ENCODE measurements around the gene AP1S3. TPM values are rescaled to one million over a fixed set of nuclear protein-coding genes. Genes with fewer than 3 reads are reported as not detected.

AP1S3 gene
- total and polyA plus RNA-seq, 4 donors: 1.8 to 10.0 (median 7.1) TPM

DNA sequence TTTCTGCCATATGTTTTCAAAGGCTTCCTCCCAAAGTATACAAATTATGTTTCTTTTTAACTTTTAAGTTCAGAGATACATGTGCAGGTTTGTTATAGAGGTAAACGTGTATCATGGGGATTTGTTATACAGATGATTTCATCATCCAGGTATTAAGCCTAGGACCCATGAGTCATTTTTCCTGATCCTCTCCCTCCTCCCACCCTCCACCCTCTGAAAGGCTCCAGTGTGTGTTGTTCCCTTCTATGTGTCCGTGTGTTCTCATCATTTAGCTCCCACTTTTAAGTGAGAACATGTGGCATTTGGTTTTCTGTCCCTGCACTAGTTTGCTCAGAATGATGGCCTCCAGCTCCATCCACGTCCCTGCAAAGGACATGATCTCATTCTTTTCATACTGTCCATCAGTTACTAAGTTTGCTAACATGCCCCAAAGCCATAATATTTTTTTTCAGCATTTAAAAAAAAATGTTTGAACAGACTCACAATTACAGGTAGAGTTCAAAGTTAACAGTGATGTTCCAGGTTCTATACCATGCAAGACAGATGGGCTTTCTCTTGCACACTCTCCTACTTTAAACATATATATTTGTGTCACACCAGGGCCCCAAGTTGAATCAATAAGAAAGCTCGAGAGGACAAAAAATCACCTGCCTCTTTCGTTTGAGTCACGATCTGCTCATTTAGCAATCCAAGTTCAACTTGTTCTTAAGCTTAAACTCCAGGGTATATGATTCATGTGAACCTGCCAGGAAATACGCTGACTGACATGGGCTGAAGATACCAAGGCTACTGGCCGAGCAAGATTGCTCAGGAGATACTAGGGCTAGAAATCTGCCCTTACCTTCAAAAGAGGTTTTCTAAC lies 77.6 kb downstream of the AP1S3 start:
- Histone ChIP-seq H3K4me1 (ENCODE audit: control insufficient read depth, insufficient read depth, low read length) (no peaks in the 10 kb centered on the region), H3K27ac (ENCODE audit: low read depth, low read length) (no peak overlapping the region), H3K9me3 (ENCODE audit: control insufficient read depth, insufficient read depth, low read length) (no peaks in the 10 kb centered on the region), H3K27me3 (ENCODE audit: control insufficient read depth, insufficient read depth, low read length) (no peaks in the 10 kb centered on the region), H3K36me3 (ENCODE audit: control insufficient read depth, insufficient read depth, low read length) (no peaks in the 10 kb centered on the region), H3K4me3 (ENCODE audit: low read depth, low read length) (no peak overlapping the region)
- WGBS (ENCODE audit: insufficient coverage): 88% methylated on average over 7 of the region's 8 CpGs
- no peak for DNase-seq (ENCODE audit: low read depth in 4 of 6, low spot score in 6 of 6)

DNA sequence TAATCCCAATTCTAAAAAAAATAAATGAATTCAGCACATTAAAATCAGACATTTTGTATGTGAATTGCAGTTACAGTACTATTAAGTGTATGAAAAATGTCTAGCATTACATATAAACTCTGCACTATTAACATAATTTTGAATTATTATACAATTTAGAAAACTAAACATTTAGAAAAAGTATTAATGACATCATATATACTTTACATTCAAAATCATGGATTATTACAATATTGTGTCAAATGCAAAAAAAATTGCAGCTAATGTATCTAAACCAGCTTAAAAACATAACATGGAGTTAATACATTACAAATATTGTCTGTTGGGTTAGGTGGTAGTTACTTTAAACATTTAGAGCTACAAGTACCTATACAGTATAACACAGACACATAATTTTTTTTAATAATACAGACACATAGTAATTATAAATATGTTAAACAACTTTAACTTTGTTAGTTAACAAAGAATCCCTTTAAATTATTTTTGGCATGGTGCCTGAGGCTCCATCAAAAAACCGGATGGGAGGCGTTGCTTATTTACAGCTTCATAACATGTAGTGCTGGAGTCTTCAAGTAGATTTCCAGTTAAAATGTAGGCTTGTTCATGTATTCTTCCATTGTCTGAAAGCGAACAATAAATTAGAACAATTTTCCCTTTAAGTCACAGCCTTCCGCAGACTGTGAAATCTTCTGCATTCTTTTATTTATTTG lies 79.1 kb downstream of the AP1S3 start:
- Histone ChIP-seq H3K9me3 (ENCODE audit: control insufficient read depth, insufficient read depth, low read length) (no peaks in the 10 kb centered on the region), H3K27me3 (ENCODE audit: control insufficient read depth, insufficient read depth, low read length) (no peaks in the 10 kb centered on the region), H3K27ac (ENCODE audit: low read depth, low read length) (no peak overlapping the region), H3K4me1 (ENCODE audit: control insufficient read depth, insufficient read depth, low read length) (no peaks in the 10 kb centered on the region), H3K36me3 (ENCODE audit: control insufficient read depth, insufficient read depth, low read length) (no peaks in the 10 kb centered on the region), H3K4me3 (ENCODE audit: low read depth, low read length) (no peak overlapping the region)
- WGBS (ENCODE audit: insufficient coverage): 40% methylated on average over 1 of the region's 4 CpGs
- DNase-seq (ENCODE audit: low read depth in 4 of 6, low spot score in 6 of 6): no peak

DNA sequence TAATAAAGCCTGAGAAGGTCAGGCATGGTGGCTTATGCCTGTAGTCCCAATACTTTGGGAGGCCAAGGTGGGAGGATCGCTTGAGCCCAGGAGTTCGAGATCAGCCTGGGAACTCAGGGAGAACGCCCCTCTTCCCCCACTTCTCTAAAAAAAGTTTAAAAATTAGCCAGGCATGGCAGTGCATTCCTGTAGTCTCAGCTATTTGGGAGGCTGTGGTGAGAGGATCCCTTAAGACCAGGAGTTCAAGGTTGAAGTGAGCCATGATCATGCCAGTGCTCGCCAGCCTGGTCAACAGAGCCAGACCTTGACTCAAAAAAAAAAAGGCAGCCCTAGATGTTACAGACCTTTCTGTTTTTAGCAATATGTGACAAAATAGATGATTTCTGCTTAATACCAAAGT lies 83.4 kb downstream of the AP1S3 start:
- 86% methylated on average over 2 of the region's 4 CpGs for WGBS (ENCODE audit: insufficient coverage)
- no peaks in the 10 kb centered on the region for H3K36me3 ChIP-seq (ENCODE audit: control insufficient read depth, insufficient read depth, low read length)
- no peaks in the 10 kb centered on the region for H3K27me3 ChIP-seq (ENCODE audit: control insufficient read depth, insufficient read depth, low read length)
- H3K9me3 ChIP-seq (ENCODE audit: control insufficient read depth, insufficient read depth, low read length): no peaks in the 10 kb centered on the region
- H3K27ac ChIP-seq (ENCODE audit: low read depth, low read length): no peak overlapping the region
- DNase-seq (ENCODE audit: low read depth in 4 of 6, low spot score in 6 of 6): no peak
- no peak overlapping the region for H3K4me3 ChIP-seq (ENCODE audit: low read depth, low read length)
- no peaks in the 10 kb centered on the region for H3K4me1 ChIP-seq (ENCODE audit: control insufficient read depth, insufficient read depth, low read length)

DNA sequence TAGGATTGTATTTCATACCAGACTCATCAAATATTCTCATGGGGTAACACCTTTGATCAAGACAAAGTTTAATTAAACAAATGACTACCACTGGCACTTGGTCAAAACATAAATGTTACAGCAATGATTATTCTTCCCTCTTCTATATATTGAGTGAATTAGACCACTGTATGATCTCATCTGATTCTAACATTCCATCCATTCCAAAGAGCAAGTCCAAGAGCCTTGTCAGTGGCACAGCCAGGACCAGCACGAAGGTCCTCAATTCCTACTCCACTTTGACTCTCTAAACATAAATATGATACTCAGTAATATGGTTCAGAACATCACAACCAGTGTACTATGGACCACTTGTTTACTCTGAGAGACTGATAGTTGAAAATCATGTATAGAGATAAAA lies 86.4 kb downstream of the AP1S3 start:
- no CpG with 5 or more reads among the region's 1 CpG for WGBS (ENCODE audit: insufficient coverage)

DNA sequence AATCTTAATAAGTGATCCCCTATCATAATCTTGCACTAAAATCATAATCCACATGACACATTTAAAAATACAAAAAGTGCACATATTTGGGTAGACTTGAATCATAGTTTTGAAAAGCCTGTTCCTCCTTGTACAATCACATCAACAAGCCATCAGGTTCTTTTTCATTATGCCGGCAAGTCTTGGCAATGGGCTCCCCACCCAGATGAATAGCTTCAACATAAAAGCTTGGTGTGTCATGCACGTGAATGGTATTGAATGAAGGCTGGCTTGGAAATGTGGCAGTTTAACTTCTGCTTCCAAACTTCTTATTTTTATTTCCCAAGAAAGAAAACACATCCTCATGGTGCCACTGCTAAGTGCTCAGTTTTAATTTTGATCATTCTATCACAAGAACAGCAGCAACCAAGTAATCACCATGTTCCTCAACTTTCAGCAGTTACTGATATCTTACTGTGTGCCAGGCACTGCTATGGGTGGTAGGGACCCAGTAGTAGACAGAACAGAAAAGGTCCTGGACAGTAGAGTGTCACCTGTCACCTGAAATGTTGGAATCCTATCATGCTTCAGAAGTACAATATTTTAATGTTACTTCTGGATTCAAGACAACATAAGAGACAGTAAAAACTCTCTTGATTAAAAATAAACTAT lies 89.9 kb downstream of the AP1S3 start:
- no peaks in the 10 kb centered on the region for H3K27me3 ChIP-seq (ENCODE audit: control insufficient read depth, insufficient read depth, low read length)
- no peak for DNase-seq (ENCODE audit: low read depth in 4 of 6, low spot score in 6 of 6)
- H3K4me1 ChIP-seq (ENCODE audit: control insufficient read depth, insufficient read depth, low read length): no peaks in the 10 kb centered on the region
- no peak overlapping the region for H3K27ac ChIP-seq (ENCODE audit: low read depth, low read length)
- peaks cover 1% of the 10 kb centered on the region for H3K9me3 ChIP-seq (ENCODE audit: control insufficient read depth, insufficient read depth, low read length)
- H3K36me3 ChIP-seq (ENCODE audit: control insufficient read depth, insufficient read depth, low read length): no peaks in the 10 kb centered on the region
- no peak overlapping the region for H3K4me3 ChIP-seq (ENCODE audit: low read depth, low read length)
- WGBS (ENCODE audit: insufficient coverage): no CpG with 5 or more reads among the region's 2 CpGs

More for the DNA sequence above, 86.4 kb downstream of the AP1S3 start:
- no peaks in the 10 kb centered on the region for H3K27me3 ChIP-seq (ENCODE audit: control insufficient read depth, insufficient read depth, low read length)
- no peak overlapping the region for H3K4me3 ChIP-seq (ENCODE audit: low read depth, low read length)
- no peaks in the 10 kb centered on the region for H3K4me1 ChIP-seq (ENCODE audit: control insufficient read depth, insufficient read depth, low read length)
- no peaks in the 10 kb centered on the region for H3K9me3 ChIP-seq (ENCODE audit: control insufficient read depth, insufficient read depth, low read length)
- H3K36me3 ChIP-seq (ENCODE audit: control insufficient read depth, insufficient read depth, low read length): no peaks in the 10 kb centered on the region
- DNase-seq (ENCODE audit: low read depth in 4 of 6, low spot score in 6 of 6): no peak
- no peak overlapping the region for H3K27ac ChIP-seq (ENCODE audit: low read depth, low read length)

DNA sequence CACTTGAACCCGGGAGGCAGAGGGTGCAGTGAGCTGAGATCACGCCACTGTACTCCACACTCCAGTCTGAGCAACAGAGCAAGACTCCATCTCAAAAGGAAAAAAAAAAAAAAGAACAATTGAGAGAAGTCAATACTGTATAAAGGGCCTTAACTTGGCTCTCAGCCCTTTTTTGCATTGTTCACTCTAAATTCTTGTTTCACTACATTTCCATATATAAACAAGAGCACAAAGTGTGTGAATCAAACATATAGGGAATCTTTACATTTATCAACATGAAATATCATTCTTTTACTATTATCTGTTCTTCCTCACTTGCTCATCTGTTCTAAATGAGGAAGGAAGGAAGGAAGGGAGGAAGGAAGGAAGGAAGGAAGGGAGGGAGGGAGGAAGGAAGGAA lies 90.8 kb downstream of the AP1S3 start:
- Histone ChIP-seq H3K27ac (ENCODE audit: low read depth, low read length) (no peak overlapping the region), H3K36me3 (ENCODE audit: control insufficient read depth, insufficient read depth, low read length) (no peaks in the 10 kb centered on the region), H3K27me3 (ENCODE audit: control insufficient read depth, insufficient read depth, low read length) (no peaks in the 10 kb centered on the region), H3K9me3 (ENCODE audit: control insufficient read depth, insufficient read depth, low read length) (peaks cover 1% of the 10 kb centered on the region), H3K4me3 (ENCODE audit: low read depth, low read length) (no peak overlapping the region), H3K4me1 (ENCODE audit: control insufficient read depth, insufficient read depth, low read length) (no peaks in the 10 kb centered on the region)
- no CpG with 5 or more reads among the region's 2 CpGs for WGBS (ENCODE audit: insufficient coverage)
- DNase-seq (ENCODE audit: low read depth in 4 of 6, low spot score in 6 of 6): no peak

DNA sequence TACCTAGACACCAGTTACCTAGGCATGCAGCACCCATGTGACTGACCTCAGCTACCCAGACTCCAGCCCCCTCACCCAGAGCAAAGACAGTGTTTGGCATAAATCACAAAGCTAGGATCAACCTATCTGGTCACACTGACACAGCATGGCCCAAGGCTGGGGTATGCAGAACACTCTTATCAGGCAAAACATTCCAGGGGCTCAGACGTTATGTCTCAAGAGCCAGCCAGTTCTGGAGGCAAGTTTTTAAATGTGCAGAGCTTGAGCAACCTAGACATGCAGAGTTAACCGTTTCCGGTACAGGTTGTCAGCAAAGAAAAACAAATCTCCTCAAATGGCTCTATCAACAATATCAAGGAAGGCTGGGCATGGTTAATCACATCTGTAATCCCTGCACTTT lies 92.8 kb downstream of the AP1S3 start:
- 88% methylated on average over 2 of the region's 3 CpGs for WGBS (ENCODE audit: insufficient coverage)
- DNase-seq (ENCODE audit: low read depth in 4 of 6, low spot score in 6 of 6): no peak
- Histone ChIP-seq H3K27me3 (ENCODE audit: control insufficient read depth, insufficient read depth, low read length) (no peaks in the 10 kb centered on the region), H3K4me1 (ENCODE audit: control insufficient read depth, insufficient read depth, low read length) (no peaks in the 10 kb centered on the region), H3K9me3 (ENCODE audit: control insufficient read depth, insufficient read depth, low read length) (peaks cover 1% of the 10 kb centered on the region), H3K36me3 (ENCODE audit: control insufficient read depth, insufficient read depth, low read length) (no peaks in the 10 kb centered on the region), H3K27ac (ENCODE audit: low read depth, low read length) (no peak overlapping the region), H3K4me3 (ENCODE audit: low read depth, low read length) (no peak overlapping the region)

DNA sequence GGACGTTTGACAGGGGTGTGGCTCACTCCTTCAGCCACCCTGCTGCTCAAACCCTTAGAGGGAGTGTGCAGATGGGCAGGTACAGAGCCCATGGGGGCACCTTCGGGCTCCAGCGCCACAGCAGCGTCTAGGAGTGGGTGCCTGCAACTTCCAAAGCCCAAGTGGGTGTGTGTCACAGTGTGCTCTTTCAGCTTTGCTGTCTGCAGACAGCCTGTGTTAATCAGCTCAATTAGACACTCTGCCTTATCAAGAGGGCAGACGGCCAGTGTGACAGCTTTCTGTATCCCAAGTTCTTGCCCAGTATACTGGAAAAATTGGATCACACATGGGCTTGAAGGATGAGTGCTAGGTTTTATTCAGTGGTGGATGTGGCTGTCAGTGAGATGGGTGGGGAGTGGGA lies 96.7 kb downstream of the AP1S3 start:
- no peak overlapping the region for H3K27ac ChIP-seq (ENCODE audit: low read depth, low read length)
- no peak overlapping the region for H3K4me3 ChIP-seq (ENCODE audit: low read depth, low read length)
- H3K9me3 ChIP-seq (ENCODE audit: control insufficient read depth, insufficient read depth, low read length): peaks cover 1% of the 10 kb centered on the region
- no peaks in the 10 kb centered on the region for H3K4me1 ChIP-seq (ENCODE audit: control insufficient read depth, insufficient read depth, low read length)
- no peaks in the 10 kb centered on the region for H3K27me3 ChIP-seq (ENCODE audit: control insufficient read depth, insufficient read depth, low read length)
- no peak for DNase-seq (ENCODE audit: low read depth in 4 of 6, low spot score in 6 of 6)
- WGBS (ENCODE audit: insufficient coverage): 83% methylated on average over 5 of the region's 5 CpGs
- no peaks in the 10 kb centered on the region for H3K36me3 ChIP-seq (ENCODE audit: control insufficient read depth, insufficient read depth, low read length)

DNA sequence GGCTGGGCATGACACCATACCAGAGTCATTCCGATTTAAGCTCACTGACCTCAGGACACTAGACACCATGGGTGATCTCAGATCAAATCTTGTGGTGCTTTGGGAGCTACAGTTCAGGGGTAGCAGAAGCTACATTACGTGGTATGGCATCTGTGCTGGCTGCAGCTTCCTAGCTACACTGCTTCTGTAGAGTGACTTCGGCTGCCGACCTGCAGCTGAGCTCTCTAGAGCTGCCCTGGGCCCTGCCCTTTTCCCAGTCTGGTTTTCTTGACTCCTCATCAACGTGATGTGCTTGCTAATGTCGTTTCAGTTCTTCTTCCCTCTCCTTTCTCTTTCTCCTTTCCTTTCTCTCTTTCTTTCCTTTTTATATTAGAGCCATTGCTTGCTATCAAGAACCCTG lies 100.2 kb downstream of the AP1S3 start:
- no peaks in the 10 kb centered on the region for H3K27me3 ChIP-seq (ENCODE audit: control insufficient read depth, insufficient read depth, low read length)
- H3K4me3 ChIP-seq (ENCODE audit: low read depth, low read length): no peak overlapping the region
- 94% methylated on average over 4 of the region's 6 CpGs for WGBS (ENCODE audit: insufficient coverage)
- H3K4me1 ChIP-seq (ENCODE audit: control insufficient read depth, insufficient read depth, low read length): no peaks in the 10 kb centered on the region
- H3K27ac ChIP-seq (ENCODE audit: low read depth, low read length): no peak overlapping the region
- H3K36me3 ChIP-seq (ENCODE audit: control insufficient read depth, insufficient read depth, low read length): no peaks in the 10 kb centered on the region
- DNase-seq (ENCODE audit: low read depth in 4 of 6, low spot score in 6 of 6): no peak
- H3K9me3 ChIP-seq (ENCODE audit: control insufficient read depth, insufficient read depth, low read length): no peaks in the 10 kb centered on the region
